Neural progenitor cell (in vitro differentiated cells): ENCODE measurements around the gene CEACAM16.

Experiments
- EZH2 ChIP-seq: fragments of 200-600 bp; sonication (generic); IDR thresholded peaks from 2 replicates; pipeline ENCODE4 v1.6.1; 2017; ENCODE audit warnings: antibody characterized with exemption, mild to moderate bottlenecking, moderate library complexity
- TF ChIP-seq, protein P1 (sequence below): fragments of 200-600 bp; sonication (generic); IDR thresholded peaks from 2 replicates; pipeline ENCODE4 v1.5.1; 2017; ENCODE audit warnings: antibody characterized with exemption, mild to moderate bottlenecking

DNA sequence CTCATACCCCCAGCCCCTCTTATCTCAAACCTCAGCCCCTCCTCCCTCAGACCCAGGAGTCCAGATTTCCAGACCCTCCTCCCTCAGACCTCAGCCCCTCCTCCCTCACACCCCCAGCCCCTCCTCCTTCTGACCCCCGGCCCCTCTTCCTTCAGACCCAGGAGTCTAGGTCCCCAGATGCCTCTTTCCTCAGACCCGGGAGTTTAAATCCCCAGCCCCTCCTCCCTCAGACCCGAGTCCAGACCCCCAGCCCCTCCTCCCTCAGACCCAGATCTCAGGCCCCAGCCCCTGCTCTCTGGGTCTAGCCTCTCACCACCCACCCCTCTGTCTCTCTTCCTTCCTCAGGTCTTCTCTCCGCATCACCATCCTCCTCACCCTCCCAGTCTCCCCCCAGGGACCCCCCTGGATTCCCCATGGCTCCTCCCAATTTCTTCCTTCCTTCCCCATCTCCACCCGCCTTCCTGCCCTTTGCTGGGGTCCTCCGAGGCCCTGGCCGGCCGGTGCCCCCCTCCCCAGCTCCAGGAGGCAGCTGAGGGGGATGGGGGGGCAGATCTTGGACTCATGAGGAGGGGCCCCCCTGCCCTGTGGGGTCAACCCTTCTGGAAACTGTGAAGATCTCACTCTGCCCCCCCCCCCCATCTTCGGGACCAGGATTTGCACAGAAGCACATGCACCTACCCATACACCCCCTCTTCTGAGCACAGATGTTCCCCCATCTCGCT is 60.3 kb downstream of the CEACAM16 start:
- TF ChIP-seq, protein P1, sequence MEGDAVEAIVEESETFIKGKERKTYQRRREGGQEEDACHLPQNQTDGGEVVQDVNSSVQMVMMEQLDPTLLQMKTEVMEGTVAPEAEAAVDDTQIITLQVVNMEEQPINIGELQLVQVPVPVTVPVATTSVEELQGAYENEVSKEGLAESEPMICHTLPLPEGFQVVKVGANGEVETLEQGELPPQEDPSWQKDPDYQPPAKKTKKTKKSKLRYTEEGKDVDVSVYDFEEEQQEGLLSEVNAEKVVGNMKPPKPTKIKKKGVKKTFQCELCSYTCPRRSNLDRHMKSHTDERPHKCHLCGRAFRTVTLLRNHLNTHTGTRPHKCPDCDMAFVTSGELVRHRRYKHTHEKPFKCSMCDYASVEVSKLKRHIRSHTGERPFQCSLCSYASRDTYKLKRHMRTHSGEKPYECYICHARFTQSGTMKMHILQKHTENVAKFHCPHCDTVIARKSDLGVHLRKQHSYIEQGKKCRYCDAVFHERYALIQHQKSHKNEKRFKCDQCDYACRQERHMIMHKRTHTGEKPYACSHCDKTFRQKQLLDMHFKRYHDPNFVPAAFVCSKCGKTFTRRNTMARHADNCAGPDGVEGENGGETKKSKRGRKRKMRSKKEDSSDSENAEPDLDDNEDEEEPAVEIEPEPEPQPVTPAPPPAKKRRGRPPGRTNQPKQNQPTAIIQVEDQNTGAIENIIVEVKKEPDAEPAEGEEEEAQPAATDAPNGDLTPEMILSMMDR = no peak
- no peak for TF ChIP-seq EZH2
